Glutamatergic neuron (in vitro differentiated cells): Measurements from ENCODE around the gene EXOC6B. TPM values are rescaled to one million over a fixed set of nuclear protein-coding genes. Genes with fewer than 3 reads are reported as not detected.

Experiments
- DNase-seq: peaks from one replicate; pipeline ENCODE4 v3.0.0; 2022
- H3K27ac Mint-ChIP-seq: one replicate; pipeline ENCODE4 v1.8.0; 2020; ENCODE audit warnings: mild to moderate bottlenecking, mixed read lengths, inconsistent platforms; ENCODE audit not compliant: unreplicated experiment
- H3K27me3 Mint-ChIP-seq: one replicate; pipeline ENCODE4 v1.8.0; 2020; ENCODE audit warnings: mild to moderate bottlenecking, moderate library complexity, mixed read lengths, inconsistent platforms; ENCODE audit not compliant: unreplicated experiment
- H3K36me3 Mint-ChIP-seq: one replicate; pipeline ENCODE4 v1.8.0; 2020; ENCODE audit warnings: mild to moderate bottlenecking, mixed read lengths, inconsistent platforms; ENCODE audit not compliant: unreplicated experiment
- H3K4me1 Mint-ChIP-seq: one replicate; pipeline ENCODE4 v1.8.0; 2020; ENCODE audit warnings: mild to moderate bottlenecking, low read depth, mixed read lengths, inconsistent platforms; ENCODE audit not compliant: unreplicated experiment
- H3K4me3 Mint-ChIP-seq: one replicate; pipeline ENCODE4 v1.8.0; 2020; ENCODE audit warnings: mild to moderate bottlenecking, mixed read lengths, inconsistent platforms; ENCODE audit not compliant: unreplicated experiment
- H3K9me3 Mint-ChIP-seq: one replicate; pipeline ENCODE4 v1.8.0; 2020; ENCODE audit warnings: mild to moderate bottlenecking, moderate library complexity, mixed read lengths, inconsistent platforms; ENCODE audit not compliant: unreplicated experiment
- CTCF ChIP-seq: fragments of 200-600 bp; sonication (generic); IDR thresholded peaks from one replicate; pipeline ENCODE4 v1.5.0; 2021; ENCODE audit not compliant: partially characterized antibody, unreplicated experiment
- total RNA-seq: library from RNA; stranded (reverse); fragmentation: NEBNext Ultra II Directional; extraction: Animal tissue kit (Norgen Biotek cat#: 25700); gene quantifications from one replicate; pipeline ENCODE4 v1.2.1, GENCODE V29; 2021; ENCODE audit not compliant: unreplicated experiment

The EXOC6B gene
- total RNA-seq, 1 donor from 2014 or later: 34.5 TPM

- no peak for DNase-seq
- Mint-ChIP-seq H3K27ac (no peak overlapping the region), H3K9me3 (peaks cover under 1% of the 10 kb centered on the region), H3K4me3 (no peak overlapping the region), H3K4me1 (no peaks in the 10 kb centered on the region), H3K27me3 (no peaks in the 10 kb centered on the region), H3K36me3 (peaks cover 7% of the 10 kb centered on the region)
- no peak for TF ChIP-seq CTCF
Observed at GRCh38 chr2:72415241-72415661, 410.6 kb downstream of the EXOC6B start.

- no peak for TF ChIP-seq CTCF
- H3K27me3 Mint-ChIP-seq: no peaks in the 10 kb centered on the region
- H3K4me1 Mint-ChIP-seq: no peaks in the 10 kb centered on the region
- H3K27ac Mint-ChIP-seq: no peak overlapping the region
- H3K36me3 Mint-ChIP-seq: no peaks in the 10 kb centered on the region
- no peaks in the 10 kb centered on the region for H3K9me3 Mint-ChIP-seq
- no peak for DNase-seq
- H3K4me3 Mint-ChIP-seq: no peak overlapping the region
Observed at GRCh38 chr2:72414137-72414760, 411.6 kb downstream of the EXOC6B start.

GRCh38 chr2:72413716-72414115 is 412.1 kb downstream of the EXOC6B start:
- no peaks in the 10 kb centered on the region for H3K4me1 Mint-ChIP-seq
- H3K27me3 Mint-ChIP-seq: no peaks in the 10 kb centered on the region
- no peak overlapping the region for H3K27ac Mint-ChIP-seq
- H3K36me3 Mint-ChIP-seq: no peaks in the 10 kb centered on the region
- no peak for DNase-seq
- TF ChIP-seq CTCF: no peak
- H3K9me3 Mint-ChIP-seq: no peaks in the 10 kb centered on the region
- no peak overlapping the region for H3K4me3 Mint-ChIP-seq

DNA sequence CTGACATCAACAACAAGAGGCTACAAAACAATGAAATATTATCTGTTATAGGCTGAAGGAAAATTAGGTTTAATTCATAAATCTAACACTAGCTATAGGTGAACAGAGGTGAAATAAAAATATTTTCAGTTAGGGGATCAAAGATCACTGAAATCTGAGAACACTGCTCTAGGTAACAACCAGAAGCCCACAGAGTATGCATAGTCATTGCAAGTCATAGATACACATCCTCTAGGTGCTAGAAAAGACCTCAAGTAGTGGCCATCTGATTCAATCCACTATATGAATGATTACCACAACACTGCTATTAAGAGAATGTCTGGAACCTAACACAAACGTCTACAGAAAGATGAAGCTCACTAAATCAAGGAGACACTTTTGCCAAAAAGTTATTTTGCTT is 413.6 kb downstream of the EXOC6B start:
- H3K36me3 Mint-ChIP-seq: no peaks in the 10 kb centered on the region
- no peak for DNase-seq
- no peaks in the 10 kb centered on the region for H3K27me3 Mint-ChIP-seq
- peaks cover 2% of the 10 kb centered on the region for H3K9me3 Mint-ChIP-seq
- TF ChIP-seq CTCF: no peak
- no peak overlapping the region for H3K27ac Mint-ChIP-seq
- H3K4me1 Mint-ChIP-seq: no peaks in the 10 kb centered on the region
- H3K4me3 Mint-ChIP-seq: no peak overlapping the region

DNA sequence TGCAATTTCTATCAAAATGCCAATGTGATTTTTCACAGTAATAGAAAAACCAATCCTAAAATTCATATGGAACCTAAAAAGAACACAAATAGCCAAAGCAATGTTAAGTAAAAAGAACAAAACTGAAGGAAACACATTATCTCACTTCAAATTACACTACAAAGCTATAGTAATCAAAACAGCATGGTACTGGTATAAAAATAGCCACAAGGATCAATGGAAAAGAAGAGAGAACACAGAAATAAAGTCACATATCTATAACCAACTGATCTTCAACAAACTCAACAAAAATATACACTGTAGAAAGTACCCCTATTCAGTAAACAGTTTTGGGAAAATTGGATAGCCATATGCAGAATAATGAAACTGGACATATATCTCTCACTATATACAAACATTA is 426.0 kb downstream of the EXOC6B start:
- H3K27ac Mint-ChIP-seq: no peak overlapping the region
- no peak overlapping the region for H3K4me3 Mint-ChIP-seq
- peaks cover 3% of the 10 kb centered on the region for H3K9me3 Mint-ChIP-seq
- no peak for DNase-seq
- TF ChIP-seq CTCF: no peak
- peaks cover 10% of the 10 kb centered on the region for H3K36me3 Mint-ChIP-seq
- no peaks in the 10 kb centered on the region for H3K4me1 Mint-ChIP-seq
- H3K27me3 Mint-ChIP-seq: peaks cover 2% of the 10 kb centered on the region
